Measurements from ENCODE around the gene STK16. TPM values are rescaled to one million over a fixed set of nuclear protein-coding genes. Genes with fewer than 3 reads are reported as not detected.
A peak's percentile ranks its signal among the peaks of the same experiment; 100 is the strongest.

Gene STK16
- total RNA-seq, 1 experiment from 2014 or later: 22.0 TPM

DNA sequence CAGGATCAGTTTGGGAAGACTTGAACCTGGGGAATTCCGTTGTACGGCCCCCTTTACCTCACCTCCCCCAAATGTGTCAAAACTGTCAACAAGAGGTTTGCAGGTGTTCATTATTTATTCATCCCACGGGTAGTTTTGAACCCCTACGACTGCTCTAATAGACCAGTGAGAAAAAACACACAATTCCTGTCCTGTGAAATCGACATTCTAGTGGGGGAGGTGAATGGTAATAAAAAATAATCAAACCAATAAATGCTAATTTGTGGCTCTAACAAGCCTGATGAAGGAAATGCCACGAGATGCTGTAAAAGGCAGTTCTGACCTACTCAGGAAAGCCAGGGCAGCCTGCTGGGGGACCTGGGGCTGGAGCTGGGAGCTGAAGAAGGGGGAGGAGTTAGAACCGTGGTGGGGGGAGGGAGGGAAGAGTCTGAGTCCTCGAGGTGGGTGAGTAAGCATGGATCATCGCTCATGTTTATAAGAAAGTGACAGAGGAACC is 33.4 kb downstream of the STK16 start:
- ChIA-PET CTCF (interaction anchor here (1.2 to 3.4 kb wide), 2 partner anchors 16 to 26 kb away, joined by 10 to 22 read pairs; partner anchors contain the start of gene TUBA4B), POLR2A (ENCODE audit: low non-redundant PET) (interaction anchor here (0.6 kb wide), 2 partner anchors 88 to 108 kb away, joined by 3 read pairs; no protein-coding TSS in a partner anchor)
- Histone ChIP-seq H3K36me3 (ENCODE audit: insufficient read depth, low read length, poor library complexity, severe bottlenecking) (no peaks in the 10 kb centered on the region), H3K4me3 (ENCODE audit: low read depth, low read length, poor library complexity, severe bottlenecking) (peak overlapping the region; percentile 58), H3K27ac (ENCODE audit: low read depth, low read length, poor library complexity, severe bottlenecking) (peak overlapping the region; percentile 90), H3K4me1 (ENCODE audit: insufficient read depth, low read length, poor library complexity, severe bottlenecking) (peaks cover 20% of the 10 kb centered on the region), H3K9me3 (ENCODE audit: low read depth, low read length, poor library complexity, severe bottlenecking) (no peaks in the 10 kb centered on the region), H3K27me3 (replicated peaks; ENCODE audit: insufficient read depth, low read depth, low read length, poor library complexity) (no peaks in the 10 kb centered on the region)
- DNase-seq (ENCODE audit: low spot score): no peak
- no TSS peak for BruUV-seq (replicated peaks)
- TF ChIP-seq CTCF (conservative IDR thresholded peaks at IDR 0.05; ENCODE audit: low read depth, low read length) (no peak), EZH2 (IDR thresholded peaks at IDR 0.05; ENCODE audit: borderline replicate concordance, low read depth, low read length, poor library complexity, severe bottlenecking) (no peak)
- intact Hi-C loops (cut with micrococcal nuclease; ENCODE audit: unreplicated experiment): loop anchor here (5.0 kb wide), 1 partner anchor 116 kb away; the partner anchor contains the start of gene NHEJ1

DNA sequence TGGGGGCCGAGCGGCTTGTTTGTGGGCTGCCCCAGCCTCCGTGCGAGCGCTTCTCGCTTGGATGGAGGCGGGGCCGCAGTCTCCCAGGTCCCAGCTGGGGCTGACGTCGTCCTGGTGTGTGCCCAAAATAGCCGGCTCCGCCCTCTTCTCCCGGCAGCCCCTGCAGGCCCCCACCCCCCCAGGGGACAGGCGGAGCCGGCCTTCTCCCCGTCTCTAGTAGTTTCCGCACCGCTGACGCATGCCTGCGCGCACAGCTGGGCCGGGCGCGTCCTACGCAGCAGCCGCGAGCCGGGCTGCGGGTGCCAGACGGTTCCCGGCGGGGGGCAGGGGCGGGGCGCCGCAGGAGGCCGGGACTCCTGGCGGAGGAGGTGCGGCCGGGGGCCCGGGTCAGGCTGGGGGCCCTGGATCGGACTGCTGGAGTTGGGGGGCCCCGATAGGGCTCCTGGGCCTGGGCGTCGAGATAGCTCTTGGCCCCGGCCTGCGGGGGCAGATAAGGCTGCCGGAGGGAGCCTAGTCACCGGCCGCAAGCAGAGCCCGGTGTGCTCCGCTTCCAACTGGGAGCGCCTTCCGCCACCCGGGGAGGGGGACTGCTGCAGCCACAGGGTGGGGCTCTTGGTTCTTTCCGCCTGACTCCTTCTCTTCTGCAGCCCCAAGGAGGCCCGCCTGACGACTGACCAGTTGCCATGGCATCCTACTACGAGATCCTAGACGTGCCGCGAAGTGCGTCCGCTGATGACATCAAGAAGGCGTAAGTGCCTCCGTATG is 34.1 kb downstream of the STK16 start, which contains the start of gene DNAJB2:
TSS of gene DNAJB2 (plus strand) at position 216 of the 765 bp plus-strand sequence. CDS start at position 684, 468 bp downstream.
- ChIA-PET CTCF (interaction anchor here (3.4 kb wide), 1 partner anchor 16 kb away, joined by 22 read pairs; no protein-coding TSS in a partner anchor), POLR2A (ENCODE audit: low non-redundant PET) (interaction anchor here (0.6 kb wide), 1 partner anchor 87 kb away, joined by 3 read pairs; no protein-coding TSS in a partner anchor)
- Histone ChIP-seq H3K27me3 (replicated peaks; ENCODE audit: insufficient read depth, low read depth, low read length, poor library complexity) (no peaks in the 10 kb centered on the region), H3K9me3 (ENCODE audit: low read depth, low read length, poor library complexity, severe bottlenecking) (no peaks in the 10 kb centered on the region), H3K4me3 (ENCODE audit: low read depth, low read length, poor library complexity, severe bottlenecking) (peak within 1 kb of the TSS; percentile 58), H3K27ac (ENCODE audit: low read depth, low read length, poor library complexity, severe bottlenecking) (peak within 1 kb of the TSS; percentile 90), H3K36me3 (ENCODE audit: insufficient read depth, low read length, poor library complexity, severe bottlenecking) (no peaks in the 10 kb centered on the region), H3K4me1 (ENCODE audit: insufficient read depth, low read length, poor library complexity, severe bottlenecking) (peaks cover 20% of the 10 kb centered on the region)
- intact Hi-C loops (cut with micrococcal nuclease; ENCODE audit: unreplicated experiment): loop anchor here (5.0 kb wide), 1 partner anchor 117 kb away; the partner anchor contains the start of gene NHEJ1
- no TSS peak for BruUV-seq (replicated peaks)
- TF ChIP-seq EZH2 (IDR thresholded peaks at IDR 0.05; ENCODE audit: borderline replicate concordance, low read depth, low read length, poor library complexity, severe bottlenecking): no peak
- peak; percentile 25; the same call in 1 of the 2 replicates for TF ChIP-seq CTCF (conservative IDR thresholded peaks at IDR 0.05; ENCODE audit: low read depth, low read length)
- DNase-seq (ENCODE audit: low spot score): peak; percentile 99

DNA sequence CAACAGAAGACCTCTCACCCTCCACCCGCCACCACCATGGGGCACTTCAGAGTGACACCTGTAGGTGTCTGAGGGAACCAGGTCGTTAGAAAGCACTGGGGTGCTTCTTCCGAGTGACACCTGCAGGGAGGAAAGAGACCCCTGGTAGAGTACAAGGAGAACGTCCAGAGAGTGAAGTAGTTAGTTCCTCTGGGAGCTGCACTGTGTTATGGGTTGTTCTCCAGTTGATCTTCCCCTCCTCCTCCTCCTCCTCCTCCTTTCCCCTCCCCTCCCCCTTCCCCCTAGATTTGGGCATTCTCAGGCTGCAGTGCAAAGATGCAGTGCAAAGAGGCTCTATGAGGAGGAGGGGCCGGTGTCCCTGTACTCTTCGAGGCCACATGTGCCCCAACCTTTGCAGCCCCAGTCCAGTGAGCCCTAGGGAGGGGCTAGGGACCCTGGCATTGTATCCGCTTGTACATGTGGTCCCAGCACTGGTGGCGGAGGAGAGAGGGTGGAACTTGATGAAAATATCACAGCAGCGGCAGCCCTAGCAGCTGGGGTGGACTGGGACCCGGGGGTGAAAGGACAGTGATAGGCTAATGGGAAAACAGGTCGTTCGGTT is 34.7 kb downstream of the STK16 start:
- Histone ChIP-seq H3K4me3 (ENCODE audit: low read depth, low read length, poor library complexity, severe bottlenecking) (peak overlapping the region; percentile 58), H3K27ac (ENCODE audit: low read depth, low read length, poor library complexity, severe bottlenecking) (peak overlapping the region; percentile 90), H3K36me3 (ENCODE audit: insufficient read depth, low read length, poor library complexity, severe bottlenecking) (peaks cover 2% of the 10 kb centered on the region), H3K9me3 (ENCODE audit: low read depth, low read length, poor library complexity, severe bottlenecking) (no peaks in the 10 kb centered on the region), H3K4me1 (ENCODE audit: insufficient read depth, low read length, poor library complexity, severe bottlenecking) (peaks cover 20% of the 10 kb centered on the region), H3K27me3 (replicated peaks; ENCODE audit: insufficient read depth, low read depth, low read length, poor library complexity) (no peaks in the 10 kb centered on the region)
- ChIA-PET CTCF (interaction anchor here (3.4 kb wide), 1 partner anchor 15 kb away, joined by 22 read pairs; no protein-coding TSS in a partner anchor), POLR2A (ENCODE audit: low non-redundant PET) (no interaction called here)
- intact Hi-C loops (cut with micrococcal nuclease; ENCODE audit: unreplicated experiment): loop anchor here (5.0 kb wide), 1 partner anchor 118 kb away; the partner anchor contains the start of gene NHEJ1
- no peak for DNase-seq (ENCODE audit: low spot score)
- TF ChIP-seq EZH2 (IDR thresholded peaks at IDR 0.05; ENCODE audit: borderline replicate concordance, low read depth, low read length, poor library complexity, severe bottlenecking): no peak
- TF ChIP-seq CTCF (conservative IDR thresholded peaks at IDR 0.05; ENCODE audit: low read depth, low read length): no peak
- no TSS peak for BruUV-seq (replicated peaks)

All from A673 (cell line).